T-helper 17 cell (primary cell): ENCODE measurements around the gene CUBN. TPM values are rescaled to one million over a fixed set of nuclear protein-coding genes. Genes with fewer than 3 reads are reported as not detected.

Experiments used
- ATAC-seq: fragments of 150-1000 bp; cut with Tn5 transposase; 2 replicates; pipeline ENCODE4 v1.10.0; 2021; ENCODE audit warnings: mild to moderate bottlenecking, moderate library complexity
- DNase-seq, 3 donors: peaks; one replicate each; pipeline versions ENCODE4 v3.0.0 to v3.0.0-alpha.2; 2020 to 2021
- H3K9me3 ChIP-seq: one replicate; pipeline ENCODE4 v1.7.0; 2013; ENCODE audit warnings: low read length, mild to moderate bottlenecking; ENCODE audit not compliant: control insufficient read depth, poor library complexity, severe bottlenecking
- H3K27ac Mint-ChIP-seq: one replicate; pipeline ENCODE4 v1.8.0; 2022; ENCODE audit warnings: mild to moderate bottlenecking, moderate library complexity, mixed read lengths
- H3K27me3 Mint-ChIP-seq: one replicate; pipeline ENCODE4 v1.8.0; 2022; ENCODE audit warnings: mixed read lengths
- H3K36me3 Mint-ChIP-seq: one replicate; pipeline ENCODE4 v1.8.0; 2022; ENCODE audit warnings: low read depth, mixed read lengths
- H3K4me1 Mint-ChIP-seq: one replicate; pipeline ENCODE4 v1.8.0; 2022; ENCODE audit warnings: mild to moderate bottlenecking, mixed read lengths
- H3K4me3 Mint-ChIP-seq: one replicate; pipeline ENCODE4 v1.8.0; 2022; ENCODE audit warnings: mild to moderate bottlenecking, moderate library complexity, mixed read lengths
- total RNA-seq, 4 donors: library from RNA in 2 of 4; stranded (reverse) in 2 of 4; gene quantifications; one replicate each; pipeline ENCODE4 v1.2.3 and lab custom pipeline; 2022 to 2026

The CUBN gene
- total RNA-seq, 2 donors from 2014 or later = 3.1 to 5.3 TPM

DNA sequence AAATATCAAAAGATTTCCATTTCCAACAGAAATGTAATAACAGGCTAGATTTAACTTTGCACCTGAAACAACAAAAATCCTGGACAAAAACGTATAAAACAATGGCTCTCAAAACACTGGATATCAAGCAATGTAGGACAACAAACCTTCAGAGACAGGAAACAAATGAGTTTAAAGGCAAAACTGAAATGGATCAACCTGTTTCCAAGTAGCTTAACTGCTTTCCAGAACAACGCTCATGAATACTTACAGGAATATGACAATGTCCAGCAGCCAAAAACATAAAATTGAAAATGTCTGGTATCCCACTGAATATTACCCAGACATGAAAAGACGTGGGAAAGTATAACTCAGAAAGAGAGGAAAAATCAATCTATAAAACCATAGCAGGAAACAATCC, 62.8 kb downstream of the CUBN start:
- no peaks in the 10 kb centered on the region for H3K27me3 Mint-ChIP-seq
- no peak overlapping the region for H3K4me3 Mint-ChIP-seq
- DNase-seq = no peak
- H3K4me1 Mint-ChIP-seq = peaks cover 15% of the 10 kb centered on the region
- peaks cover 2% of the 10 kb centered on the region for H3K36me3 Mint-ChIP-seq
- no peaks in the 10 kb centered on the region for H3K9me3 ChIP-seq
- ATAC-seq = no peak
- peak overlapping the region; percentile 39 for H3K27ac Mint-ChIP-seq

DNA sequence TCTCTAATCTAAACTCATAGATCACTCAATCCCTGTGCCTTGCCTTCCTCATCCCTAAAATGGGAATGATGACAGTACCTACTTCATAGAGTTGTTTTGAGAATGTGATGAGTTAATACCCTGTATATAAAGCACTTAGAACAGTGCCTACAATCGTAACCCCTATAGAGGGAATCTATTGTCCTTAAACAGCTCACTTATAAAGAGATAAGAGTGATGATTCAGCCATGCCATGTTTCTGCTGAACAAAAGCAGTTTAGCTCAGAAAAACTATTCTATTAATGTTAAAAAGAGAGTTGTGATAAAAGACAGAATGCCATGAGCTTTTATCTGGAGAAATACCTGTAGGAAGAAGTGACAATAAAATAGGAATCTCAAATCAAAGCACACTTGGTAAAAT, 63.6 kb downstream of the CUBN start:
- no peak for DNase-seq
- no peak overlapping the region for H3K27ac Mint-ChIP-seq
- H3K9me3 ChIP-seq = no peaks in the 10 kb centered on the region
- peaks cover 2% of the 10 kb centered on the region for H3K36me3 Mint-ChIP-seq
- no peak overlapping the region for H3K4me3 Mint-ChIP-seq
- H3K4me1 Mint-ChIP-seq = peaks cover 15% of the 10 kb centered on the region
- no peak for ATAC-seq
- no peaks in the 10 kb centered on the region for H3K27me3 Mint-ChIP-seq

DNA sequence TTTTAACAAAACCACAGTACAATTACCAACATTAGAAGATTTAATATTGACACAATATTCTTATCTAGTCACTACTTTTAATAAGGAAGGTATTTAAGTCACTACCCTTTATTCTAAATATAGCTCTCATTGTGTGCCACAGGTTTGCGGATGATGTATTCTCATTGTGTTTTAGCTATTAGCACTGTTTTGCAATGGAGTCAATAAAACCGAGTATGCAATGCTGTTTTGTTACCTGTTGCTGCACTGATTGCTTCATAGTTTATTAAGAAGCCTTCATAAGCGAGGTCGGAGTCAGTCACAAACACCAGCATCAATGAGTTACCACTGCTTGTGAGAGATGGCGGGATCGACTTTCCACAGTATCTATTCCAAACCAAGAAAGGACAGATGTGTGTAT, 64.3 kb downstream of the CUBN start:
- DNase-seq (no peak), ATAC-seq (no peak)
- no peak overlapping the region for H3K27ac Mint-ChIP-seq
- no peaks in the 10 kb centered on the region for H3K9me3 ChIP-seq
- peaks cover 2% of the 10 kb centered on the region for H3K36me3 Mint-ChIP-seq
- H3K4me3 Mint-ChIP-seq = no peak overlapping the region
- no peaks in the 10 kb centered on the region for H3K27me3 Mint-ChIP-seq
- H3K4me1 Mint-ChIP-seq = peaks cover 15% of the 10 kb centered on the region

DNA sequence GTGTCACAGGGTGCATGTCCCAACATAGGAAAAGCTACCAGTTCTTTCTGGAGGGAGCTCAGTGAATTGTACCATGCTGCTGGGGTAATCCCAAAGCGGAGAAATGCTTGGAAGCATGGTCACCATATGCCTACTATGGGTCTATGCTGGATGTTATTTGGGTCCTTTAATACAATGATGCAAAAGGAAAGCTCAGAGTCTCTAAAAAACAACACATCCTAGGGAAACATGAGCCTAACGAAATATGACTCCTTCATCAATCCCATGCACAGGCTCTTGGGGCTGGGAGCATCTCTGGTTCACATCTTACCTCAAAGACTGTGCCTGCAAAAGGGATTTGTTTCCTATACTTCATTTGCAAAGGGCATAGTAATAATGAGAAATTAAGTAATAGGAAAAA, 65.2 kb downstream of the CUBN start:
- Mint-ChIP-seq H3K4me3 (no peak overlapping the region), H3K36me3 (peaks cover 4% of the 10 kb centered on the region), H3K4me1 (peaks cover 15% of the 10 kb centered on the region), H3K27me3 (no peaks in the 10 kb centered on the region), H3K27ac (peak overlapping the region; percentile 65)
- no peak for DNase-seq
- H3K9me3 ChIP-seq = no peaks in the 10 kb centered on the region
- ATAC-seq = no peak

DNA sequence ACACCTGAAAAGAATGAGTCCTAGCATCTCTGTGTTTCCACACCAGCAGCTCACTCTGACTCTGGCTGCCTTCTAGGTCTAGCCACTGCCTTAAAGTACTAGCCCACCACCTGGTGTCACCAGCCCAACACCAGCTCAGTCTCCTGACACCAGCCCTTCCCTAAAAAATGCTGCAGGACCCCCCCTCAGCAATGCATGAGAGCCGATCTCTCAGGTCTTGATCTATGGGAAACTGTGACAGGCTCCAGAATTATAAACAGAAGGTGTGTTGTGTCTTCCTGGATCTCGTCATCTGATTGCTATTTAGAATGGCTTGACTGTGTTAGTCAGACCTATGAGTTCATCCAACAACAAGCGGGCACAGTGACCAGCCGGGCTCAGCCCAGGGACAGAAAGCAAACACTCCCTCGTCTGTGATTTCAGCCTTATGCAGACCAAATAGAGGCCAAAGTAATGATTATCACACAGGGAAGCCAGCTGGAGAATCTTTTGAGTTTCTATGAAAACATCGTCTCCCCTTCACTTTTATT, 66.6 kb downstream of the CUBN start:
- no peaks in the 10 kb centered on the region for H3K9me3 ChIP-seq
- Mint-ChIP-seq H3K4me3 (no peak overlapping the region), H3K4me1 (peaks cover 15% of the 10 kb centered on the region), H3K36me3 (peaks cover 4% of the 10 kb centered on the region), H3K27ac (peak overlapping the region; percentile 65), H3K27me3 (no peaks in the 10 kb centered on the region)
- ATAC-seq = no peak
- DNase-seq = no peak

DNA sequence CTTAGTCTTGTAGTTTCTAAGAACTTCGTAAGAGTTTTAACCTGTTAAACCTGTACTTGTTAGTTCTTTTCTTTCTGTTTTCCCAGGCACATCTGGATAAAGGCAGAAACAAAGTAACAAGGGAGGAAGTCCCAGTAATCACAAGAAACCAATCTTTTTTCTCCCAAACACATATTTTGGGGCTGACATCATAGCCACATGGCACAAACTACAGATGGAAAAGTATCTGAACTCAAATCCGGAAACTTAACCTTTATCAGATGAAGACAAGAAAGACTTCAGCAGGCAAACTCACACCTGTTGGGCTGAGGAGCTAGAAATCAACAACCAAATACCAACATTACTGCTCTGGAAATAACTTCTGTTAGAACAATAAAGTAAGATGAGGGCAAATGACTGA, 67.1 kb downstream of the CUBN start:
- Mint-ChIP-seq H3K27ac (no peak overlapping the region), H3K4me1 (peaks cover 9% of the 10 kb centered on the region), H3K27me3 (no peaks in the 10 kb centered on the region), H3K4me3 (no peak overlapping the region), H3K36me3 (peaks cover 4% of the 10 kb centered on the region)
- DNase-seq (no peak), ATAC-seq (no peak)
- H3K9me3 ChIP-seq = no peaks in the 10 kb centered on the region

DNA sequence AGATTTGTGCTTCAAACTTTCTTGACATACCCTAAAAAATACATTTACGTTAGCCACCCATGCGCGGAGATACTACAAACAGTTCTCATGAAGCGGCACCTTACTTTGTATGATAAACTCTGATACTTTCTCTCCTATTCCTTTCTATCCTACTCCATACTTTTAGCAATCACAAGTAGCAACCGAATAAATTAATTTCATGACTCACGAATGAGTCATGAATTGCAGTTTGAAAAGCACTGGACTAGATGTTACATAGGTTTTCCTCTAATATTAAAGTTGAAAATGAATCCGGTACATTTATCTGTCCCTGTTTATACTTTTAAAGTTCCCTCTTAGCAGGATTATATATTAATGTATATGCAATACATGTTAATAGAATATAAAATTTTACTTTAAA, 67.6 kb downstream of the CUBN start:
- no peaks in the 10 kb centered on the region for H3K27me3 Mint-ChIP-seq
- H3K27ac Mint-ChIP-seq = no peak overlapping the region

DNA sequence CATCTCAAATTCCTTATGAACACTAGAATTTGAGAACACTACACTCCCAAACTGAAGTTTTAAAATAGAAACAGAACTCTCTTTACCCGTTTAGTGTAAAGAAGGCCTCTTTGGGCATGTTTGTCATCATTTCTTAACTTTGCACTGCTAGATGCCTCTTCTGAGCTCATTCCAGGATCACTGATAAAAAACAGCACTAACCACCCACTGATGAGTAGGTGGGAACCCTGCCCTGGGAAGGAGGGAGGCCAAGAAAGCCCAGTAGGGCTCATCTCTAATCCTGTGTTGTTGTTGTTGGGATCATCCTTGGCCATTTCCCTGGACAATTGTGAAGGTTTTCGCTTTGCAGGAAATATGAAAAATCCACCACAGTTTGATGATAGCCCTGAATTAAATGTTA, 68.2 kb downstream of the CUBN start:
- Mint-ChIP-seq H3K27ac (peak overlapping the region; percentile 37), H3K36me3 (peaks cover 4% of the 10 kb centered on the region), H3K4me3 (no peak overlapping the region), H3K4me1 (peaks cover 6% of the 10 kb centered on the region), H3K27me3 (no peaks in the 10 kb centered on the region)
- DNase-seq = no peak
- H3K9me3 ChIP-seq = no peaks in the 10 kb centered on the region
- ATAC-seq = no peak

More for the DNA sequence above, 67.6 kb downstream of the CUBN start:
- no peak overlapping the region for H3K4me3 Mint-ChIP-seq
- no peaks in the 10 kb centered on the region for H3K9me3 ChIP-seq
- DNase-seq (no peak), ATAC-seq (no peak)
- H3K36me3 Mint-ChIP-seq = peaks cover 4% of the 10 kb centered on the region
- peaks cover 6% of the 10 kb centered on the region for H3K4me1 Mint-ChIP-seq

DNA sequence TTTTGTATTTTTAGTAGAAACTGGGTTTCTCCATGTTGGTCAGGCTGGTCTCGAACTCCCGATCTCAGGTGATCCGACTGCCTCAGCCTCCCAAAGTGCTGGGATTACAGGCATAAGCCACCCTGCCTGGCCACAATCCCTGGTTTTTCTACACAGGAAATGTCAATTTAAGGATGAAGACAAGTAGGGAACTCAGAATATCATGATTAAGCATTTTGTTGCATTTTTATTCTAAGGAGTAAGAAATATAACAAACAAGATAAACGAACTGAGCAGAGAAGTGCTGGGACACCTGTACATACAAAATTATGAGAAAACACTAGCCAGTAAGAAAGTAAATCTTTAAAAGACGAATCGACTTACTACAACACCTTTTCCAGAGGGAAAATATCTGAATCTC, 69.3 kb downstream of the CUBN start:
- Mint-ChIP-seq H3K4me3 (no peak overlapping the region), H3K36me3 (peaks cover 4% of the 10 kb centered on the region), H3K27me3 (no peaks in the 10 kb centered on the region), H3K4me1 (peaks cover 4% of the 10 kb centered on the region), H3K27ac (peak overlapping the region; percentile 10)
- H3K9me3 ChIP-seq = no peaks in the 10 kb centered on the region
- no peak for ATAC-seq
- DNase-seq = no peak

DNA sequence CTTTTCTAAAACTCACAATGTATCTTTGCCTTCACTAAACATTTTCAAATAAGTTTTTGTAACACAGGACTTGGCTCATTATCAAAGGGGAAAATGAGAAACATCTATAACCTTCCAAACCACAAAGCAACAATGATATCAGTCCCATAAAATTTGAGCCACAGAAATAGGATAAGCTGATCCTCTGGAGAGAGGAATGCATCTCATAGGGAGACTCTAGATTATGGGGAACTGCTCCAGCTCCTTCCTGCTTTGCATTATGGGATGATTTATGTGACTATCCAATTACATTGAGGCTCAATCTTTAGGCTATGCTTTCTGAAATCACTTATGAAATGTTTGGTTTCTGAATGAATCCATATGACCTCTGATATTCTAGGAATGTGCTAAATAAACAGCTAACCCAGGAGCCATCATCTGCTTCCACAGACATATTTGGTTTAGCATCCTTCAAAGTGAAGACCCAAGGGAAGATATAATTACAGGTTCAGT, 70.4 kb downstream of the CUBN start:
- Mint-ChIP-seq H3K36me3 (peaks cover 4% of the 10 kb centered on the region), H3K27ac (peak overlapping the region; percentile 10), H3K4me1 (peaks cover 4% of the 10 kb centered on the region), H3K27me3 (no peaks in the 10 kb centered on the region), H3K4me3 (no peak overlapping the region)
- H3K9me3 ChIP-seq = no peaks in the 10 kb centered on the region
- ATAC-seq (no peak), DNase-seq (no peak)

DNA sequence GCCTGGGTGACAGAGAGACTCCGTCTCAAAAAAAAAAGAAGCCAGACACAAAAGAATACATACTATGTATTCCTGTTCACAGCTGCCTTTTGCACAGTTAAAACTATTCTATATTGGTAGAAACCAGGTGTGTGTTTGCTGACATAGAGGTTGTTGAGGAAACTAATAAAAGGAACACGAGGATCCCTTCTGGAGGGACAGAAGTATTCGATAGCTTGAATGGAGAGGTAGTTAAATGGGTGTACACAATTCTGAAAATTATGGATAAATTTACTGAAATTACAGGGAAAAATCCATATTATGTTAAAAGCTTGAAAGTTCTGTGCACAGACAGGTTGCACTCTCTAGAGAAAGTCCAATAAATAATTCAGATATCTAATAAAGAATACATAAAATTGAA, 71.5 kb downstream of the CUBN start:
- Mint-ChIP-seq H3K36me3 (peaks cover 2% of the 10 kb centered on the region), H3K27me3 (no peaks in the 10 kb centered on the region), H3K27ac (no peak overlapping the region), H3K4me3 (no peak overlapping the region), H3K4me1 (peaks cover 2% of the 10 kb centered on the region)
- DNase-seq = no peak
- no peak for ATAC-seq
- no peaks in the 10 kb centered on the region for H3K9me3 ChIP-seq

DNA sequence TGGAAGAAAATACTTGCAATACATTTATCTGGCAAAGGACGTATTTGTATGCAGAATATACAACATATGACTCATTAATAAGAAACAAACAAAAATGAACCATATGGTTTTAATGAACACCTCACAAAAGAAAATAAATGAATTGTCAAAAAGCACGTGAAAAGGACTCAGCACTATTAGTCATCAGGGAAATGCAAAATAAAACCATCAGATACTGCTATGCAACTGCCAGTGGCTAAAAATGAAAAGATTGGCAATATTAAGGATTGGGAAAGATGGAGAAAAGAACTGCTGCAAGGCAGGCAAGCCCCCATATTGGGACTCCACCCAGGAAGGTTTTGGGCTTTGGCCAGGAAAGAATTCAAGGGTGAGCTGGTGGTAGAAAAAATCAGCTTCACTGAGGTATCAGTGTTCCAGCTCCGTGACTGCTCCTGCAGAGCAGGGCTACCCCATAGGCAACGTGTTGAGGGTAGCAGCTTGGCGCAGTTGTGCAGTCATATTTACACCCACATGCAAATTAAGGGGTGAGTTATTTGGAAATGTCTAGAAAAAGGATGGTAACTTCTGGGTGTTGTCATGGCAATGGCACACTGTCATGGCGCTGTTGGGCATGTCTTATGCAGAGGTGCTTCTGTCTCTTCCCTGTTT, 72.7 kb downstream of the CUBN start:
- H3K27ac Mint-ChIP-seq = no peak overlapping the region
- H3K4me3 Mint-ChIP-seq = no peak overlapping the region
- H3K27me3 Mint-ChIP-seq = no peaks in the 10 kb centered on the region
- peaks cover 2% of the 10 kb centered on the region for H3K36me3 Mint-ChIP-seq
- no peaks in the 10 kb centered on the region for H3K9me3 ChIP-seq
- ATAC-seq (no peak), DNase-seq (no peak)
- H3K4me1 Mint-ChIP-seq = no peaks in the 10 kb centered on the region

DNA sequence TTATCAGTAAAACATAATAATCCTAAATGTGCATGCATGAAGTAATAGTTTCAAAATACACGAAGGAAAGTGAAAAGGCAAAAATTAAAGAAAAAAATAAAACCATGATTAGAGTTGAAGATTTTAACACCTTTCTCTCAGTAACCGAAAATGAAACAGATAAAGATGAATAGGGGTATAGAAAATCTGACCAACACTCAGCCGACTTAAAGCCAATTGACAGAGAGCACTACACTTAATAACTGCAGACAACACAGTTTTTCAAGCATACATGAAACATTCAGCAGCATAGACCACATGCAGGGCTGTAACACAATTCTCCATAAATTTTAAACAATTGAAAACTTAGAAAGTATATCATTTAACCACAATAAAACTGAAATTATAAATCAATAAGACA, 76.1 kb downstream of the CUBN start:
- H3K36me3 Mint-ChIP-seq = no peaks in the 10 kb centered on the region
- ATAC-seq = no peak
- no peak overlapping the region for H3K4me3 Mint-ChIP-seq
- H3K4me1 Mint-ChIP-seq = no peaks in the 10 kb centered on the region
- no peaks in the 10 kb centered on the region for H3K9me3 ChIP-seq
- H3K27me3 Mint-ChIP-seq = no peaks in the 10 kb centered on the region
- DNase-seq = no peak
- no peak overlapping the region for H3K27ac Mint-ChIP-seq

DNA sequence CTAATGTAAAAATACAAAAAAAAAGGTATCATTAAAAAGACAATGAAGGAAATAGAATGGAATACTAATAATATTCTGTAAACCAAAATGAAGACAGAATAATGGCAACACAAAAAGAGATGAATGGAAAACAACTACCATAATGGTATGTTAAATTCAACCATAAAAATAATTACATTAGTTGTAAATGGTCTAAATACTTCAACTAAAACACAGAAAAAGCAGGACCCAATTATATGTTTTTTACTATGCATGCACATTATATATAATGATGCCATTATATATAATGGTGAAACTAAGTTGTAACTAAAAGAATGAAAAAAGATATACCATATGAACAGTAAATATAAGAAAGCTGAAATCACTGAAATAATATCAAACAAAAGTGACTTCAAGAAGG, 76.5 kb downstream of the CUBN start:
- no peaks in the 10 kb centered on the region for H3K9me3 ChIP-seq
- ATAC-seq = no peak
- H3K27ac Mint-ChIP-seq = no peak overlapping the region
- no peaks in the 10 kb centered on the region for H3K27me3 Mint-ChIP-seq
- H3K36me3 Mint-ChIP-seq = no peaks in the 10 kb centered on the region
- H3K4me3 Mint-ChIP-seq = no peak overlapping the region
- no peaks in the 10 kb centered on the region for H3K4me1 Mint-ChIP-seq
- DNase-seq = no peak
